ENCODE results near the gene RNF32.
A peak's percentile ranks its signal among the peaks of the same experiment; 100 is the strongest.

RNF32 gene

GRCh38 chr7:156640257-156640948, at the start of gene RNF32:
Gene RNF32 (plus strand): TSS chr7:156640774. CDS start chr7:156643878, 3,104 bp downstream.
- peak; percentile 81 for DNase-seq (ENCODE audit: low read depth)

- DNase-seq (ENCODE audit: low read depth), result no peak
Observed at GRCh38 chr7:156592155-156592884, 48.3 kb upstream of the RNF32 start.

GRCh38 chr7:156594283-156595080, 46.1 kb upstream of the RNF32 start:
- no peak for DNase-seq (ENCODE audit: low read depth)

- no peak for DNase-seq (ENCODE audit: low read depth)
Observed at GRCh38 chr7:156600496-156600895, 40.1 kb upstream of the RNF32 start.

GRCh38 chr7:156602283-156602682, 38.3 kb upstream of the RNF32 start:
- DNase-seq (ENCODE audit: low read depth), result no peak

GRCh38 chr7:156603011-156603410, 37.6 kb upstream of the RNF32 start:
- DNase-seq (ENCODE audit: low read depth), result no peak

- DNase-seq (ENCODE audit: low read depth), result no peak
Observed at GRCh38 chr7:156603629-156604028, 36.9 kb upstream of the RNF32 start.

- DNase-seq (ENCODE audit: low read depth), result no peak
Observed at GRCh38 chr7:156604311-156604710, 36.3 kb upstream of the RNF32 start.

- no peak for DNase-seq (ENCODE audit: low read depth)
Observed at GRCh38 chr7:156604836-156605695, 35.5 kb upstream of the RNF32 start.

GRCh38 chr7:156606135-156606534, 34.4 kb upstream of the RNF32 start:
- no peak for DNase-seq (ENCODE audit: low read depth)

DNA sequence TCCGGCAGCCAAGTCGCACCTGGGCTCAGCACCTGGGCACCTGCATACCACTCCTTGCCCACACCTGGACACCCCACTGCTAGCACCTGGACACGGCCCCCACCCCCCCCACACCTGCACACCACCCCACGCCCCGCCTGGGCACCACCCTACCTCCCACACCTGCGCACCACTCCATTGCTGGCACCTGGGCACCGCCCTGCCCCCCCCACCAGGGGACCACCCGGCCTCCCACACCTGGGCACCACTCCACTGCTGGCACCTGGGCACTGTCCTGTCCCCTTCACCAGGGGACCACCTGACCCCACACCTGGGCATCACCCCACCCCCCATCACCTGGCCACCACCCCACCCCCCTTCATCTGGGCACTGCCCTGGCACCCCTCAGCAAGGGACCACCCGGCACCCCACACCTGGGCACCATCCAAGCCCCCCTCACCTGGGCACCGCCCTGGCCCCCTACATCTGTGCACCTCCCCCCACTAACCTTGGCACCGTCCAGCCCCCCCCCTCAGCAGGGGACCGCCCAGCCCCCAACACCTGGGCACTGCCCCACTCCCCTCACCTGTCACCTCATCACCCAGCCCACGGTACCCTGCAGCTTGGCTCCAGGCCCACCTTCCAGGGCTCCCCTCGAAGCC, 33.8 kb upstream of the RNF32 start:
- DNase-seq (ENCODE audit: low read depth), result no peak

DNA sequence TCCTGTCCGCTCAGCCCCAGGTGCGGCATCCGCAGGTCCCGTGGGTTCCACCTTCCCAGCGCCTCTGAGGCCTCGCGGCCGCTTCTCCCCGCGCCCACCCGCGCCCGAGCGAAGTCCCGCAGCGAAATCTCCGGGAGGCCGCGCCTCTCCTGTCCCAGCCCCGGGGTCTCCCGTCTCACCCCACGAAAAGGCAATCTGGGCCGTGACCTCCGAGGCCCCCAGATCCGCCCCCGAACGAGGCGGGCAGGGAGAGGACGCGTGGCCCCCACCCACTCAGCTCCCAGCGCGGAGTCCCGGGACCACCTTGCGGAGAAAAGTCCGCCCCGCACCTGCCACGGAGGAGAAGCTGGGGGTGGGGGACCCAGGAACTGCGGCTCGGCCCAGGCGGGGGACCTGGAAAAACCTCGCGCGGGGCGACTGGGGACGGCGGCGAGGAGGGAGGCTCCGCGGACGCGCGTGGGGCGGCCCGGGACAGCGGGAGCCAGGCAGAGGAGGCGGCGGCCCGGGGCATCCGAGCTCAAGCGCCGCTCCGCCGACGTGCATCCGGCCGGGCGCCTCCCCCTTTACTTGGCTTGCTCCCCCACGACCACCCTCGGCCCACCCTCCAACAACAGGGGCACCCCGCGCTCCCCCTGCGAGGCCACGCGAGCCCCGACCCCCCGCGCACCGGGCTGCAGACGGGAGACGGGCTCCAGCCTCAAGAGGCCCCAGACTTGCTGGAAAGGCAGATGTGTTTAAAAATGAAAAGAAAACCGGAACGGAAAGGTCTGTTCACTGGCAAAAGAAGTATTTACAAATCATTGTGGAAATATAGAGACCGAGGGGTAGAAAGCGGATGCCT, 33.0 kb upstream of the RNF32 start:
- no peak for DNase-seq (ENCODE audit: low read depth)

GRCh38 chr7:156608173-156608478, 32.4 kb upstream of the RNF32 start:
- DNase-seq (ENCODE audit: low read depth), result no peak

DNA sequence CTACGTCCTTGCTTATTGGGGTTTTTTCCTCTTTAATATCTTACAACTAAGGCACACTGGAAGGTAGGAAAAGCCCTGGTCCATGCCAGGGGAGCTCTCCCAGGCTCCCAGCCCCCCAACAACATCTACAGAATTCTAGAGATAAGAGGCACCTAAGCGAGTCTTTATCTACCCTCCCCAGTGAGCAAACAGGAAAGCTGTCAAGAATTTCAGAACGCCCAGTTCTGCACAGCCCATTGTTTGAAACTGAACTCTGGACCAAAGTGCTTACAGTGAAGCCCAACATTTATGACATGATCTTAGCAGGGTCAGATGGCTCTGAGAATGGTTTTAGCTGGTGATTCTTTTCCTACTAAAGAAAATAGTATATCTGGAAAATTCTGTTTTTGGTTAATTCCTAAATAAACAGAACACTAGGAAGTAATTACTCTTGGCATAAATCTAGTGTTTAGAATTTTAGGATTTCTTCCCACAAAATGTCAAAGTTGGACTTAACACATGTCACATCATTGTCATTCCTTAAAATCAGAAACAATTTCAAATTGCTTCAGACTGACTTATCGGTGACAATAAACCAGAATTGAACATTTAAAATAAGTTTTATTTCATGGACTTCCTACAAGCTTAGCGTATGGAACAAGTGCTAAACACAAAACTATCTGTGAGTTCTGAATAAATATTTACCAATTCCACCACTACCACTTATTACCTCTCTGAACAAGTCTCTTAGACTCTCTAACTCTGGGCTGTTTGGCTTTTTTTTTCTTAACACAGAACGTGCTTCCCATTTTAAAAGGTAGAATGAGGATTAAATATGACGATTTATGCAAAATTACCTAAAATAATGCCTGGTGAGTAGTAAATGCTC, 31.3 kb upstream of the RNF32 start:
- no peak for DNase-seq (ENCODE audit: low read depth)

- DNase-seq (ENCODE audit: low read depth), result no peak
Observed at GRCh38 chr7:156610130-156610529, 30.4 kb upstream of the RNF32 start.

DNA sequence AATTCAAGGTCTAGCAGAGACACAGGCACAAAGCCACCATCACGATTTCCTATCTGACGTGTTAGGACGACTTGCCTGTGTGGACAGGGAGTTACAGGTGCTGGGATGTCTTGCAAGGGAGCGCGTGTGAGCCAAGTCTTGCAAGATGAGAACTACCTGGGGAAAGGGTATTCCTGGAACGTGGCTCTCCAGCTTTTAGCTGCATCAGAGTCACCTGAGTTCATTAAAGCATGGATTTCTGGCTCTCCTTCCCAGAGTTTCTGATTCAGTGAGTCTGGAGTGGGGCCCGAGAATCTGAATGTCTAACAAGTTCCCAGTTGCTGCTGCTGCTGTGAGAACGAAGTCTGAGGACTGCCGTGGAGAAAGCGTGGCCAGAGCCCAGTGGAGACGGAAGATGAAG, 30.0 kb upstream of the RNF32 start:
- DNase-seq (ENCODE audit: low read depth), result no peak

DNA sequence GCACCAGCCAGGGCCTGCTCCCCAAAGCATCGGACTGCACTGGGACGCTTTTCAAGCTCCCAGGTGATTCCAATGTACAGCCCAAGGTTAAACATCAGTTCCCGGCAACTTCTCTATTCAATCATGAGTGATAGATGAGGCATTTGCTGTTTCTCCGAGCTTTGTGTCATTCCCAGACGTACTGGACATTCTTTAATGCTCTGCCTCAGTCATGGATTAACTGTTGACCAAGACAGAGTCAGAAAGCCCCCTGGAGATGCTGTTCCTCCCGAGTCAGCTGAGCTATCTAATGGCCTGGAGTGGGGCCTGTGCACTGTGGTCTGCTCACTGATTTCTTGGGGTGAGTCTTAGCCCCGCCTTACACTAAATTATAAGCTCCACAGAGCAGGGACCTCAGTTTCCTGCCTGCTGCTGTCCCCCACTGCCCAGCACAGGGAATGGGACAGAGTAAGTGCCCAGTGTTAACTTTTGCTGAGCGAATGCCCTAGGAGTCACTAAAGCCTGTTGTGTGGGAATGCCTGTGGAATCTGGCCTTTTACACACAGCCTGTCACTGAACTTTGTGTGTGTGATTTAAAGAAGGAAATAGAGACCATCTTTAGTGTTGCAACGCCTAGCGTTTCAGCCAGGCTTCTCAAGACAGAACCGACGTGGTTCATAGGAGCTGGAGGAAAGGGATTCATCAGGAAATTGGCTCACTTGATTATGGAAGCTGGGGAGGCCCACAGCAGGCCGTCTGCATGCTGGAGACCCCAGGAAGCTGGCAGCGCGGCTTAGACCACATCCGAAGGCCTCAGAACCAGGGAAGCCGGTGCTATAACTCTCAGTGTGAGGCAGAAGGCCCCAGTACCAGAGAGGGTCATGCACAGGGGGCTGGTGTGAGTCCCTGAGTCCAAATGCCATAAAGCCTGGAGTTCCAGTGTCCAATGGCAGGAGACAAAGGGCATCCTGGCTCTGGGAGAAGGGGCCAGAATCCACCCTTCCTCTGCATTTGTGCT, 29.3 kb upstream of the RNF32 start:
- peak; percentile 3 for DNase-seq (ENCODE audit: low read depth)

DNA sequence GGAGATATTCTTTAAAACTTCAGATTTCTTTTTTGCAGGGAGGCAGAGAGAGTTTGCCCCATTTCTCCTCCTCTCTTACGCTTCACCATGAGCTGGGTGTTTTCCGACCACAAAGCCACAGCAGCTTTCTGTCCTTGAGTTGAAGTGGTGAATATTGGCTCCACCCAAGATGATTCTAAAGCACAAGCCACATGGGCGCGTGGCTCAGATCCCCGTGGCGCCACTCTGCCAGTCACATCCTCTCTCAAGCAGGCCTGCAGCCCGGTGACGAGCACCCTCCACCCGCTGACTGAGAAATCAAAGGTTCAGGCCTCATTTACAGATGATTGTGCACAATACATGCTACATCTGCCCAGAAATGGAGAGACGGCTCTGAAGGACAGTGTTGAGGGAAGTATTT, 27.6 kb upstream of the RNF32 start:
- DNase-seq (ENCODE audit: low read depth), result no peak

All from amniotic epithelial cell (primary cell).